ENCODE data around the gene OSBPL3.

DNA sequence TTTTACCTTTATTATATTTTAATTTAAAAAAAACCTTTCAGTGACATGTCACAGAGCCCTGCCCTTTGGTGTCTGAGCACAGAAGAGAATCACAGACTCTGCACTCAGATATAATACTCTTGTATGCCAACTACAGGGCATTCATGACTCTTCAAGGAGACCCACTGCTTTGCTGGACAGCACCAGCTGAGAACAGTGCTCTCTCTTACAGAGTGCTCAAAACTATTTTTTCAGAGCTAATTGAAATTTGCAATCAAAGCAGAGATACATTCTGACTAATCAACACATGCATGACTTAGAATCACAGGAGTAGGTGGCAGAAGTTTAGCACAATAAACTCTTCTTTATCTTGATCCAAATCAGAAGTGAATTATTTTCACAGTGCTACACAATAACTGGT lies 99.1 kb downstream of the OSBPL3 start:
- no peak for TF ChIP-seq TEAD4 (CRISPR knock-in tag; IDR thresholded peaks at IDR 0.05)
- TF ChIP-seq, protein P1, sequence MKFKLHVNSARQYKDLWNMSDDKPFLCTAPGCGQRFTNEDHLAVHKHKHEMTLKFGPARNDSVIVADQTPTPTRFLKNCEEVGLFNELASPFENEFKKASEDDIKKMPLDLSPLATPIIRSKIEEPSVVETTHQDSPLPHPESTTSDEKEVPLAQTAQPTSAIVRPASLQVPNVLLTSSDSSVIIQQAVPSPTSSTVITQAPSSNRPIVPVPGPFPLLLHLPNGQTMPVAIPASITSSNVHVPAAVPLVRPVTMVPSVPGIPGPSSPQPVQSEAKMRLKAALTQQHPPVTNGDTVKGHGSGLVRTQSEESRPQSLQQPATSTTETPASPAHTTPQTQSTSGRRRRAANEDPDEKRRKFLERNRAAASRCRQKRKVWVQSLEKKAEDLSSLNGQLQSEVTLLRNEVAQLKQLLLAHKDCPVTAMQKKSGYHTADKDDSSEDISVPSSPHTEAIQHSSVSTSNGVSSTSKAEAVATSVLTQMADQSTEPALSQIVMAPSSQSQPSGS (CRISPR knock-in tag; IDR thresholded peaks at IDR 0.05; ENCODE audit: borderline replicate concordance, low read depth): no peak
- TF ChIP-seq, protein P2, sequence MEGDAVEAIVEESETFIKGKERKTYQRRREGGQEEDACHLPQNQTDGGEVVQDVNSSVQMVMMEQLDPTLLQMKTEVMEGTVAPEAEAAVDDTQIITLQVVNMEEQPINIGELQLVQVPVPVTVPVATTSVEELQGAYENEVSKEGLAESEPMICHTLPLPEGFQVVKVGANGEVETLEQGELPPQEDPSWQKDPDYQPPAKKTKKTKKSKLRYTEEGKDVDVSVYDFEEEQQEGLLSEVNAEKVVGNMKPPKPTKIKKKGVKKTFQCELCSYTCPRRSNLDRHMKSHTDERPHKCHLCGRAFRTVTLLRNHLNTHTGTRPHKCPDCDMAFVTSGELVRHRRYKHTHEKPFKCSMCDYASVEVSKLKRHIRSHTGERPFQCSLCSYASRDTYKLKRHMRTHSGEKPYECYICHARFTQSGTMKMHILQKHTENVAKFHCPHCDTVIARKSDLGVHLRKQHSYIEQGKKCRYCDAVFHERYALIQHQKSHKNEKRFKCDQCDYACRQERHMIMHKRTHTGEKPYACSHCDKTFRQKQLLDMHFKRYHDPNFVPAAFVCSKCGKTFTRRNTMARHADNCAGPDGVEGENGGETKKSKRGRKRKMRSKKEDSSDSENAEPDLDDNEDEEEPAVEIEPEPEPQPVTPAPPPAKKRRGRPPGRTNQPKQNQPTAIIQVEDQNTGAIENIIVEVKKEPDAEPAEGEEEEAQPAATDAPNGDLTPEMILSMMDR (IDR thresholded peaks at IDR 0.05): no peak
- TF ChIP-seq, protein P3, sequence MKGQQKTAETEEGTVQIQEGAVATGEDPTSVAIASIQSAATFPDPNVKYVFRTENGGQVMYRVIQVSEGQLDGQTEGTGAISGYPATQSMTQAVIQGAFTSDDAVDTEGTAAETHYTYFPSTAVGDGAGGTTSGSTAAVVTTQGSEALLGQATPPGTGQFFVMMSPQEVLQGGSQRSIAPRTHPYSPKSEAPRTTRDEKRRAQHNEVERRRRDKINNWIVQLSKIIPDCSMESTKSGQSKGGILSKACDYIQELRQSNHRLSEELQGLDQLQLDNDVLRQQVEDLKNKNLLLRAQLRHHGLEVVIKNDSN (CRISPR knock-in tag; IDR thresholded peaks at IDR 0.05): no peak
- TF ChIP-seq, protein P4, sequence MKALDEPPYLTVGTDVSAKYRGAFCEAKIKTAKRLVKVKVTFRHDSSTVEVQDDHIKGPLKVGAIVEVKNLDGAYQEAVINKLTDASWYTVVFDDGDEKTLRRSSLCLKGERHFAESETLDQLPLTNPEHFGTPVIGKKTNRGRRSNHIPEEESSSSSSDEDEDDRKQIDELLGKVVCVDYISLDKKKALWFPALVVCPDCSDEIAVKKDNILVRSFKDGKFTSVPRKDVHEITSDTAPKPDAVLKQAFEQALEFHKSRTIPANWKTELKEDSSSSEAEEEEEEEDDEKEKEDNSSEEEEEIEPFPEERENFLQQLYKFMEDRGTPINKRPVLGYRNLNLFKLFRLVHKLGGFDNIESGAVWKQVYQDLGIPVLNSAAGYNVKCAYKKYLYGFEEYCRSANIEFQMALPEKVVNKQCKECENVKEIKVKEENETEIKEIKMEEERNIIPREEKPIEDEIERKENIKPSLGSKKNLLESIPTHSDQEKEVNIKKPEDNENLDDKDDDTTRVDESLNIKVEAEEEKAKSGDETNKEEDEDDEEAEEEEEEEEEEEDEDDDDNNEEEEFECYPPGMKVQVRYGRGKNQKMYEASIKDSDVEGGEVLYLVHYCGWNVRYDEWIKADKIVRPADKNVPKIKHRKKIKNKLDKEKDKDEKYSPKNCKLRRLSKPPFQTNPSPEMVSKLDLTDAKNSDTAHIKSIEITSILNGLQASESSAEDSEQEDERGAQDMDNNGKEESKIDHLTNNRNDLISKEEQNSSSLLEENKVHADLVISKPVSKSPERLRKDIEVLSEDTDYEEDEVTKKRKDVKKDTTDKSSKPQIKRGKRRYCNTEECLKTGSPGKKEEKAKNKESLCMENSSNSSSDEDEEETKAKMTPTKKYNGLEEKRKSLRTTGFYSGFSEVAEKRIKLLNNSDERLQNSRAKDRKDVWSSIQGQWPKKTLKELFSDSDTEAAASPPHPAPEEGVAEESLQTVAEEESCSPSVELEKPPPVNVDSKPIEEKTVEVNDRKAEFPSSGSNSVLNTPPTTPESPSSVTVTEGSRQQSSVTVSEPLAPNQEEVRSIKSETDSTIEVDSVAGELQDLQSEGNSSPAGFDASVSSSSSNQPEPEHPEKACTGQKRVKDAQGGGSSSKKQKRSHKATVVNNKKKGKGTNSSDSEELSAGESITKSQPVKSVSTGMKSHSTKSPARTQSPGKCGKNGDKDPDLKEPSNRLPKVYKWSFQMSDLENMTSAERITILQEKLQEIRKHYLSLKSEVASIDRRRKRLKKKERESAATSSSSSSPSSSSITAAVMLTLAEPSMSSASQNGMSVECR (CRISPR knock-in tag; IDR thresholded peaks at IDR 0.05; ENCODE audit: borderline replicate concordance): no peak
- no peak for TF ChIP-seq JUN (CRISPR knock-in tag; IDR thresholded peaks at IDR 0.05)
- TF ChIP-seq, protein P5, sequence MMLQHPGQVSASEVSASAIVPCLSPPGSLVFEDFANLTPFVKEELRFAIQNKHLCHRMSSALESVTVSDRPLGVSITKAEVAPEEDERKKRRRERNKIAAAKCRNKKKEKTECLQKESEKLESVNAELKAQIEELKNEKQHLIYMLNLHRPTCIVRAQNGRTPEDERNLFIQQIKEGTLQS (CRISPR knock-in tag; conservative IDR thresholded peaks at IDR 0.05): no peak
- no peak for TF ChIP-seq KAT7 (CRISPR knock-in tag; IDR thresholded peaks at IDR 0.05; ENCODE audit: borderline replicate concordance)
- TF ChIP-seq TCF7 (CRISPR knock-in tag; IDR thresholded peaks at IDR 0.05; ENCODE audit: low read depth): no peak
- TF ChIP-seq, protein P6, sequence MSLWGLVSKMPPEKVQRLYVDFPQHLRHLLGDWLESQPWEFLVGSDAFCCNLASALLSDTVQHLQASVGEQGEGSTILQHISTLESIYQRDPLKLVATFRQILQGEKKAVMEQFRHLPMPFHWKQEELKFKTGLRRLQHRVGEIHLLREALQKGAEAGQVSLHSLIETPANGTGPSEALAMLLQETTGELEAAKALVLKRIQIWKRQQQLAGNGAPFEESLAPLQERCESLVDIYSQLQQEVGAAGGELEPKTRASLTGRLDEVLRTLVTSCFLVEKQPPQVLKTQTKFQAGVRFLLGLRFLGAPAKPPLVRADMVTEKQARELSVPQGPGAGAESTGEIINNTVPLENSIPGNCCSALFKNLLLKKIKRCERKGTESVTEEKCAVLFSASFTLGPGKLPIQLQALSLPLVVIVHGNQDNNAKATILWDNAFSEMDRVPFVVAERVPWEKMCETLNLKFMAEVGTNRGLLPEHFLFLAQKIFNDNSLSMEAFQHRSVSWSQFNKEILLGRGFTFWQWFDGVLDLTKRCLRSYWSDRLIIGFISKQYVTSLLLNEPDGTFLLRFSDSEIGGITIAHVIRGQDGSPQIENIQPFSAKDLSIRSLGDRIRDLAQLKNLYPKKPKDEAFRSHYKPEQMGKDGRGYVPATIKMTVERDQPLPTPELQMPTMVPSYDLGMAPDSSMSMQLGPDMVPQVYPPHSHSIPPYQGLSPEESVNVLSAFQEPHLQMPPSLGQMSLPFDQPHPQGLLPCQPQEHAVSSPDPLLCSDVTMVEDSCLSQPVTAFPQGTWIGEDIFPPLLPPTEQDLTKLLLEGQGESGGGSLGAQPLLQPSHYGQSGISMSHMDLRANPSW (CRISPR knock-in tag; conservative IDR thresholded peaks at IDR 0.05; ENCODE audit: low read depth): no peak
- TF ChIP-seq, protein P7, sequence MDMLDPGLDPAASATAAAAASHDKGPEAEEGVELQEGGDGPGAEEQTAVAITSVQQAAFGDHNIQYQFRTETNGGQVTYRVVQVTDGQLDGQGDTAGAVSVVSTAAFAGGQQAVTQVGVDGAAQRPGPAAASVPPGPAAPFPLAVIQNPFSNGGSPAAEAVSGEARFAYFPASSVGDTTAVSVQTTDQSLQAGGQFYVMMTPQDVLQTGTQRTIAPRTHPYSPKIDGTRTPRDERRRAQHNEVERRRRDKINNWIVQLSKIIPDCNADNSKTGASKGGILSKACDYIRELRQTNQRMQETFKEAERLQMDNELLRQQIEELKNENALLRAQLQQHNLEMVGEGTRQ (CRISPR knock-in tag; IDR thresholded peaks at IDR 0.05): no peak
